K562 treated with DMSO at 1 percent for 24 hours (cell line): Measurements from ENCODE around the gene TIGD7. TPM values are rescaled to one million over a fixed set of nuclear protein-coding genes. Genes with fewer than 3 reads are reported as not detected.

ENCODE experiments used
- total RNA-seq: library from RNA; unstranded; fragments of 300-600 nt; gene quantifications from 2 replicates; pipeline ENCODE4 v1.2.3, GENCODE V29; 2022; ENCODE audit warnings: low read depth; ENCODE audit not compliant: insufficient read depth

Gene TIGD7
- 0.80 and 2.4 TPM in 2 replicates for total RNA-seq

GRCh38 chr16:3305109-3306068 is at the start of gene TIGD7, which contains the start of gene ZNF75A:
TSS of gene TIGD7 (minus strand) at chr16:3305430. CDS start at chr16:3300614, 4,816 bp downstream.
TSS of gene ZNF75A (plus strand) at chr16:3305497. CDS start at chr16:3308429, 2,932 bp downstream.

GRCh38 chr16:3282730-3283542 is 22.3 kb downstream of the TIGD7 start, which contains the start of gene ZNF263:
TSS of gene ZNF263 (plus strand) at chr16:3283491. CDS start at chr16:3283819, 328 bp downstream.

DNA sequence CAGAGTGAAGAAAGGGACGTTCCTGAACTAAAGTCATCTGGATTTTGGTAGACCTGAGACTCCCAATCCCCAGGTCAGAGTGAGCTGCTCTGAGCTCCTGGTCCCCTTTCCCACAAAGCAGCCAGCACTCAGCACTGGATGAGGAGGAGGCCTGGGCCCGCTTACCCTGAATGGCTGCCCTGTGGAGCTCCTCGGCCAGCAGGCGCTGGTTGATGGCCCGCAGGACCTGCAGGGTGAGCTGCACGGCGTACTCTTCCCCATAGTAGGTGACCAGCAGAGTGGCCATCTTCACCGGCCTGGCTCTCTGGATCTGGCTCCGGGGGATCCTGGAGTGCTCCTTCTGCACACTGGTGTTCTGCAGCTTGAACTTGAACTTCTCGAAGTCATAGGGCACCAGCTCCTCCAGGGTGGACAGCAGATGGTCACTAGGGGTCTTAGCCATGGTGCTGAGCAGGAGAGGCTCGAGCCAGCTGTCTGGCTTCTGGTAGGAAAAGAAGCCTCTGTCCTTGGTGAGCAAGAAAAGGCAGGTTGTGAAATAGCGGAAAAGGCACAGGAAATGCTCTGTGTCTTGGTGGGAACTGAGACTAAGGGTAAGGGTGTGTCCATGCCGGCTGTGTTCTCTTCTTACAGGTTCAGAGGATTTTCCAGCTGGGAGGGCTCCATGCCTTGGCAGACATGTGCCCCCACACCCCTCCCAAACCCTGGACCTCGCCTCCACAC is 48.9 kb downstream of the TIGD7 start, which contains the start of gene MEFV:
MEFV (minus strand) TSS at position 488 of the 720 bp plus-strand sequence; CDS start at position 442, 46 bp downstream.

Other genes starting within 250 kb of the TIGD7 start
- 49.1 and 56.4 TPM in 2 replicates for gene IL32, start 239.8 kb downstream of the TIGD7 start, total RNA-seq
- not detected in 2 replicates for gene ZSCAN10, start 206.1 kb downstream of the TIGD7 start, total RNA-seq
- 33.8 and 35.1 TPM in 2 replicates for gene ZNF205, start 192.8 kb downstream of the TIGD7 start, total RNA-seq
- 27.1 and 27.7 TPM in 2 replicates for gene ZNF213, start 170.4 kb downstream of the TIGD7 start, total RNA-seq
- not detected in 2 replicates for gene OR1F1, start 117.2 kb downstream of the TIGD7 start, total RNA-seq
- gene ZNF200, start 70.3 kb downstream of the TIGD7 start, total RNA-seq: 6.6 and 8.7 TPM in 2 replicates
- not detected in 2 replicates for gene MEFV, start 48.8 kb downstream of the TIGD7 start, total RNA-seq
- 51.0 and 56.4 TPM in 2 replicates for gene ZNF263, start 21.9 kb downstream of the TIGD7 start, total RNA-seq
- gene ZNF75A, start 67 bp upstream of the TIGD7 start, total RNA-seq: 9.7 and 10.9 TPM in 2 replicates
- not detected in 2 replicates for gene OR2C1, start 50.5 kb upstream of the TIGD7 start, total RNA-seq
- gene ZSCAN32, start 95.6 kb upstream of the TIGD7 start, total RNA-seq: 10.0 and 17.3 TPM in 2 replicates
- gene ZNF174, start 95.8 kb upstream of the TIGD7 start, total RNA-seq: 14.3 and 19.1 TPM in 2 replicates
- gene ZNF597, start 138.1 kb upstream of the TIGD7 start, total RNA-seq: 0.23 and 0.29 TPM in 2 replicates
- 48.1 and 58.5 TPM in 2 replicates for gene NAA60, start 138.2 kb upstream of the TIGD7 start, total RNA-seq
- gene C16orf90, start 190.1 kb upstream of the TIGD7 start, total RNA-seq: not detected in 2 replicates
- gene CLUAP1, start 195.6 kb upstream of the TIGD7 start, total RNA-seq: 2.3 and 4.3 TPM in 2 replicates